GM21367 (cell line): ENCODE measurements around the gene RBMS3.
"Not testable (repeated sequence)": the region's sequence is repeated elsewhere in the genome, so short reads cannot be mapped to it uniquely, and the experiment has no call there.

Experiments
- ATAC-seq: cut with Tn5 transposase; IDR thresholded peaks from one replicate; pipeline ENCODE4 v1.9.1; 2021; ENCODE audit not compliant: unreplicated experiment

The RBMS3 gene

DNA sequence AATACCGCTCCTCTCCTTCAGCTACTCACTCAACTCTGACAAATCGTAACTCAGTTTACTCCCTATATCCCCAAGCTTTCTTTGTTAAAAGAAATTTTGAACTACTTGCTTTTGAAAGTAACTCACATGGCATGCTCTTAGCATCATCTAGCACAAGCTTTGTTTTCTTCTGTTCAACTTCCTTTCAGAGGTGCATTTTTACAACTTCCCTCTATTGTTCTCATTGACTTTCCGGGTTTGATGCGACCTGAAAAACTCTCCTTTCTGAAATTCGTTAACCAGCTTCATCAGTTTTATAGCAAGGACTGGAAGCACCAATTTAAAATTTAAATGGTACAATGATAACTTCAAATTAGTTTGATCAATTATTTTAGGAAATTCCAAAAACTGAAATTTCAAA, 696.0 kb downstream of the RBMS3 start:
- ATAC-seq: no peak

DNA sequence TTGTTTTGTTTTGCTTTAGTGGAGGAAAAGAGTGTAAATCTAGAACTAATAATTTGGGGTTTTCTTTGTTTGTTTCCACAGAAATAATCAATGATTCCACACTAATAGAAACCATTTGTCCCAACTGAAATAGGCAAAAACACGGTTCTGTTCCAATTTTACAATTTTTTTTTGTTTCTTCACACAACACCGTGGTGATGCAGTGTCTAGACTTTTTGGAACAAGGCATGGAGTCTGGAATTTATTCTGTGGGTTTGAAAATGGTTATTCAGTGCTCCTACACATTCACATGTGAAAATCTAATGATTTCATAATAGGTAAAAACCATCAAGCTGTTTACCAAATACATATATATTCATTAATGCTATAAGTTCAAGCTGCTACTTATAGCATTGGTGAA, 696.5 kb downstream of the RBMS3 start:
- ATAC-seq: no peak

DNA sequence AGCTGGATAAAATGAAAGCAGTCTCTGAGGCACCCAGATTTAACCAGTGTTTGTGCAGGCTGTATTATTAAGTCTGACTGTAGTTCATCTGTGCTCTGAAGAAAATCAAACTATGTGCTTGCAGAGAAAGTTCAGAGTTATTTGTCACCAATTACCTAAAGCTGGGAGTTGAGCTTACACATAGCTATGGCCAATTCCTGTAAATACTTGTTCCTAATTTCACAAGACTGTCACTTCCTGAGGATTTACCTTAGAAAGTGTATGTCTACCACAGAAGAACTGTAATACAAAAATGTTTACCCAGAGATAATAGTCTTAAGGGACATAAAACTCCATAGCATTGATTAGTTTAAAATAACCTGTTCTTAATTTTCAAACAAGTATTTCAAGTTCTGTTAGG, 697.2 kb downstream of the RBMS3 start:
- ATAC-seq: no peak

- no peak for ATAC-seq
These were observed 710.3 kb downstream of the RBMS3 start for GRCh38 chr3:29991198-29991597.

GRCh38 chr3:30002797-30003196, 721.9 kb downstream of the RBMS3 start:
- ATAC-seq: no peak

- no peak for ATAC-seq
These were observed 722.9 kb downstream of the RBMS3 start for GRCh38 chr3:30003741-30004140.

DNA sequence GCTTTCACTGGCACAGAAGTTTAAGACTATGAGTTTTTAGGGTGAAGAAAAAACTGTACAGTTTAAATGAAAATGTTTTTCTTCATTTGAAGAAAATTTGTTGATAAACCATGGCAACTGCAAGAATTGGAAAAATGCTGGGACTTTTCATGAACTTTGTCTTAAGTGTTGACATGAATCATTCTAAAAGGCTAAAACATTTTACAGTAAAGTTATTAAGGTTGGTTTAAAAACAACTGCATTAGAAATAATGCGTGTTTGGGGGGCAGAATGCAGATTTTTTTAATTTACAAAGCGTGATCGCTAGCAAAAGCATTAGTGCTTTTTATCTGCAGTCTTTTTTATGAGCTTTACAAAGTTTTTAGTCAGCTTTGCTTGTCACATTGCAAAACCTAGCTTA, 723.6 kb downstream of the RBMS3 start:
- ATAC-seq: no peak

- ATAC-seq: no peak
These were observed 725.2 kb downstream of the RBMS3 start for GRCh38 chr3:30006111-30006510.

GRCh38 chr3:30007668-30008067, 726.8 kb downstream of the RBMS3 start:
- ATAC-seq: no peak

- ATAC-seq: no peak
These were observed 730.4 kb downstream of the RBMS3 start for GRCh38 chr3:30011237-30011803.

DNA sequence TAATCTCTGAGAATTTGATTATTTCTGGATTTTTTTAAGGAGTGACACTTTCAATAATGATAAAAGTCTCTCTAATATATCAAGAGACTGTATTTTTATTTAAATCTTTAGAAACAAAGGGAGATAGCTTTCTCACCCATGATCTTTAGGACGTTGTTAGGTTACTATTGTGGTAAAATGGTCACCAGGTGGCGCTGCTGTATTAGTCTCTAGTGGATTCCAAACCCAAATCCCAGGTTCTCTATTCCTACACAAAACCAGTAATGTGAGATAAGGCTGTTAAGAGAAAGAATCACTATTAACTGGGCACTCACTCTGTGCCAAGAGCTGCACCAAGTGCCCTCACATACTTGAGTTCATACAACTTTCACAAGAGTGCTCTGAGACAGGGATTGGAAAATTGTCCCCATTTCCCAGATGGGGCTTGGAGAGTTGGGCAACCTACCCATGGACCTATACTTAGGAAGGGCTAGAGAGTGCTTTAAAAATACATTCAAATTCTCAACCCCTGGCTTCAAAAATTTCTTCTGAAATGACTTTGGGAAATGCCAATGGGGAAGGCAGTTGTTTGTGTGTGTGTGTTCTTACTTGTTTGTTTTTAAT, 732.2 kb downstream of the RBMS3 start:
- peak; percentile 79 for ATAC-seq

GRCh38 chr3:30017901-30018300, 737.0 kb downstream of the RBMS3 start:
- ATAC-seq: no peak

DNA sequence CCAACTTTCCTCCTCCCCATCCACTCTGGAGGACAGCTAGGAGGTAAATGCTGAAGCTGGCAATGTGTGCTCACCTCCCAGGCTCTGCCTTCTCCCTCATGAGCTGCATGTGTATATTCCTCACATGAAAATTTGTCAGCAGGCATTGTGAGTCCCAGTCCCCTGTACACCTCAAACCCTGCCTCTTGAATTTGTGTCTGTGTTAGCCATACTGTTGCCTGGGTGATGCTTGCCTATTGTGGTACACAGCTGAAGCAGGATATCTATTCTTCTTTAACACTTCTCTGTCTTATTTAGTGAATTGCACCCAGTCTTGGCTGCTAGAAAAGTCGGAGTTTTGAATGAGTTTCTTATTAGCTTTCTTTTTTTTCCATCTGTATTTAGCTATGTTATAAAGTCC, 739.5 kb downstream of the RBMS3 start:
- ATAC-seq: no peak

GRCh38 chr3:30024466-30024865, 743.6 kb downstream of the RBMS3 start:
- ATAC-seq: no peak

- ATAC-seq: no peak
These were observed 746.0 kb downstream of the RBMS3 start for GRCh38 chr3:30026851-30027250.

DNA sequence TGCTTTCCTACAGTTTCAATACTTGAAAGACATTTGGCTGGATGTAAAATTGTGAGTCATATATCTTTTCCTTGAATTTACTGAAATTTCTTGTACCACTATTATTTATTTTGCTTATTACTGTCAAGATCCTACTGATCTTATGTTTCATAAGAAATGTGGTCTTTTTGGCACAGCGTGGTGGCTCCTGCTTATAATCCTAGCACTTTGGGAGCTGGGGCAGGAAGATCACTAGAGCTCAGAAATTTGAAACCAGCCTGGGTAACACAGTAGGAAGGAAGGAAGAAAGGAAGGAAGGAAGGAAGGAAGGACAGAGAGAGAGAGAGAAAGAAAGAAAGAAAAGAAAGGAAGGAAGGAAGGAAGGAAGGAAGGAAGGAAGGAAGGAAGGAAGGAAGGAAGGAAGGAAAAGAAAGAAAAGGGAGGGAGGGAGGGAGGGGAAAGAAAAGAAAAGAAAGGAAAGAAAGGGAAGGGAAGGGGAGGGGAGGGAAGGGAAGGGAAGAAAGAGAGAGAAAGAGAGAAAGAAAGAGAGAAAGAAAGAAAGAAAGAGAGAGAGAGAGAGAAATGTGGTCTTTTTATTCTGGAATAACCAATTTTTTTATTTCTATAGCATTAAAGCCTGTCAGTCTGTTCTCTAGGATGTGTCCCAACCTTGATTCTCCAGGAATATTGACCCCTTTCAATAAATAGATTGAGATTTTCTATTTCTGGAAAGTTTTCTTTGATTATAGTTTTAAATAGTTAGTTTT, 753.5 kb downstream of the RBMS3 start:
- no peak for ATAC-seq

DNA sequence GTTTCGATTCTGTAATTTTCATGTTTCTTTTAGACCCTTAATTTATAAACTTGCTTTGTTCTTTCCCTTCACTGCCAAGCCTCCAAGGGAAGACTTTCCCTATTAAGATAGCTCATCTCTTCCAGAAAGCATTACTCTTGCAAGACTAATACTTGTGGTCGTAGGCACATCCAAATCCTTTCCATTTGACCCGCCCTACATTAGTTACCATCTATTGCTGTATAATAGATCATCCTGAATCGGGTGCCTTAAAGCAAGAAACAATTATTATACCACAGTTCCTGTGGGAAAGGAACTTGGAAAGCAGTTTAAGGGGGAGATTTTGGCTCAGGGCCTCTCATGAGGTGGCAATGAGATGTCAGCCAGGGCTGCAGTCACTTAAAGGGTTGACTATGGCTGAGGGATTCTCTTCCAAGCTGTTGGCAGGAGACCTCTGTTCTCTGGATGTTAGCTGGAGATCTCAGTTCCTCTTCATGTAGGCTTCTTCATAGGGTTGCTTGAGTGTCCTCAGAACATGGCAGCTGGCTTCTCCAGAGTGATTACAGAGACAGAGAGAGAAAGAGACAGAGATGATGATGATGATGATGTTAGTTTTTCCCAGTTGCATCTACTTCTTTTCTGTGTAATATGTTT, 755.2 kb downstream of the RBMS3 start:
- ATAC-seq: no peak

- ATAC-seq: no peak
These were observed 759.3 kb downstream of the RBMS3 start for GRCh38 chr3:30040126-30040525.

DNA sequence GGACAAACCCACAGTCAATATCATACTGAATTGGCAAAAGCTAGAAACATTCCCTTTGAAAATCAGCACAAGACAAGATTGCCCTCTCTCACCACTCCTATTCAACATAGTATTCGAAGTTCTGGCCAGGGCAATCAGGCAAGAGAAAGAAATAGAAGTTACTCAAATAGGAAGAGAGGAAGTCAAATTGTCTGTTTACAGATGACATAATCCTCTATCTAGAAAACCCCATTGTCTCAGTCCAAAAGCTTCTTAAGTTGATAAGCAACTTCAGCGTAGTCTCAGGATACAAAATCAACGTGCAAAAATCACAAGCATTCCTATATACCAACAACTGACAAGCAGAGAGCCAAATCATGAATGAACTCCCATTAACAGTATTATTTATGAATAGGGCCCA, 760.6 kb downstream of the RBMS3 start:
- ATAC-seq: not testable (repeated sequence)

DNA sequence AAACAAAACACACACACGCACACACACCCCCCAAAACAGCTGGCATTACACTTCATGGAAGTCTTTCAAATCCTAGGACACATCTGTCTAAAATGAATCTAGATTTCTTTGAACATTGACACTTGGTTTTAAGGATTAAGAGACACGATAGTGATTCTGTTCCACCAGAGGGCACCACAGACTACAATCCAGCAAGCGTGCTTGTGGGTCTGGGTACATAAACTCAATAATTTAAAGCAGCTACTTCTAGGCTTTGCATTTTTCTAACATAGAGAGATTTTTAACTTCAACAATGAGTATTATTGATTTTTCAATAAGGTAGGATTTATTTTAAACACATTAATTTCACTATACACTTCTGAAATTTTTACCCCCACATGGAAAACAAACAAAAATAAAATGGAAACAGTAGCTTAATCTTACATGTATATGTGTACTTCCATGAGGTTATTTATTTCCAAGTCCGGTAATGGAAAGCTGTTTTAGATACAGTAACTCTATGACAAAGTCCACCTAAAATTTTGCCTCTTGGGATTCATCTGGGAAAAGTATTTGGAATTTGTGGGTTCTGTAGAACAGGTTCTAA, 761.5 kb downstream of the RBMS3 start:
- ATAC-seq: no peak

- no peak for ATAC-seq
These were observed 762.2 kb downstream of the RBMS3 start for GRCh38 chr3:30042916-30043555.
